ENCODE data around the gene GNG12. TPM values are rescaled to one million over a fixed set of nuclear protein-coding genes. Genes with fewer than 3 reads are reported as not detected.

Gene GNG12
- polyA plus RNA-seq, 3 donors: 0.03 TPM; not detected in 2

DNA sequence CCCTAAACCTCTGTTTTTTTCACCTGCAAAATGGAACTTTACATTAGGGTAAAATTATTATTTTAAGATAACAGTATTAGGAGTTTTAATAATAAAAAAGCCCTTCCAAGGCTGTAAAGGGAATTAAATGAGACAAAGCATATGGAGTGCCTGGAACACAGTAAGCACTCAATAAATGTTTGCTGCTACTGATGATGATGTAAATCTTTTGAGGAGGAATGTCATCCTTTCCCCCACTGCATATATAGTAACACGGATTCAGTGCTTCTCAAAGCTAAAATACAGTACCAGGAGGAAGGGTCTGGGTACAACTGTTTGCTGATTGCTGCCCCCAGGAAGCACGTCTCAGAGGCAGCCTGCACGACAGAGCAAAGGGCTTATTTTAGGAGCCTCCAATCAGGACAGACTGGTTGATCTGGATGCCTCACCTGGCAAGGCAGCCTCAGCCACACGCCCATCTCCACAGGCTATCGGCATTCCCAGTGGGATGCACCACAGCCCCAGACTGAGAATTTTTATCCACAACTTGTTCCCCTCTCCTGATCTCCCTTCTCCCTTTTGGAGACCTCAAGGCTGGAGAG, 83.9 kb downstream of the GNG12 start:
- no peak for DNase-seq
- TF ChIP-seq, protein P1, sequence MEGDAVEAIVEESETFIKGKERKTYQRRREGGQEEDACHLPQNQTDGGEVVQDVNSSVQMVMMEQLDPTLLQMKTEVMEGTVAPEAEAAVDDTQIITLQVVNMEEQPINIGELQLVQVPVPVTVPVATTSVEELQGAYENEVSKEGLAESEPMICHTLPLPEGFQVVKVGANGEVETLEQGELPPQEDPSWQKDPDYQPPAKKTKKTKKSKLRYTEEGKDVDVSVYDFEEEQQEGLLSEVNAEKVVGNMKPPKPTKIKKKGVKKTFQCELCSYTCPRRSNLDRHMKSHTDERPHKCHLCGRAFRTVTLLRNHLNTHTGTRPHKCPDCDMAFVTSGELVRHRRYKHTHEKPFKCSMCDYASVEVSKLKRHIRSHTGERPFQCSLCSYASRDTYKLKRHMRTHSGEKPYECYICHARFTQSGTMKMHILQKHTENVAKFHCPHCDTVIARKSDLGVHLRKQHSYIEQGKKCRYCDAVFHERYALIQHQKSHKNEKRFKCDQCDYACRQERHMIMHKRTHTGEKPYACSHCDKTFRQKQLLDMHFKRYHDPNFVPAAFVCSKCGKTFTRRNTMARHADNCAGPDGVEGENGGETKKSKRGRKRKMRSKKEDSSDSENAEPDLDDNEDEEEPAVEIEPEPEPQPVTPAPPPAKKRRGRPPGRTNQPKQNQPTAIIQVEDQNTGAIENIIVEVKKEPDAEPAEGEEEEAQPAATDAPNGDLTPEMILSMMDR (IDR thresholded peaks at IDR 0.05): no peak
- no peaks in the 10 kb centered on the region for H3K9me3 ChIP-seq (replicated peaks in 1 of 2; ENCODE audit: control insufficient read depth in 1 of 2, insufficient read depth in 1 of 2, low read length in 2 of 2)
- H3K79me2 ChIP-seq (ENCODE audit: insufficient read depth, low read length): no peaks in the 10 kb centered on the region
- Mint-ChIP-seq H3K27me3 (ENCODE audit: low read depth in 3 of 3) (peaks cover 1 to 9% (median 2%) of the 10 kb centered on the region in 3 donors), H3K4me1 (peaks cover 22% of the 10 kb centered on the region), H3K36me3 (no peaks in the 10 kb centered on the region), H3K9me3 (peaks cover 0 to 1% (median 0%) of the 10 kb centered on the region in 7 donors), H3K27ac (no peak overlapping the region), H3K4me3 (no peak overlapping the region)
- H2AFZ ChIP-seq (ENCODE audit: insufficient read depth, low read depth, low read length, poor library complexity, severe bottlenecking): no peak overlapping the region
- H4K20me1 ChIP-seq (ENCODE audit: insufficient read depth, low read length): no peaks in the 10 kb centered on the region
- H3K4me1 ChIP-seq (ENCODE audit: control insufficient read depth in 1 of 2, insufficient read depth in 2 of 2, low read length in 2 of 2): peaks cover 0 to 4% of the 10 kb centered on the region in 2 donors
- no peaks in the 10 kb centered on the region for H3K27me3 ChIP-seq (ENCODE audit: control insufficient read depth in 2 of 2, insufficient read depth in 2 of 2, low read length in 2 of 2)
- H3K27ac ChIP-seq (ENCODE audit: low read depth in 1 of 2, low read length in 2 of 2): no peak overlapping the region
- intact Hi-C loops (cut with micrococcal nuclease): no loop called here
- no peak overlapping the region for H3K4me3 ChIP-seq (replicated peaks in 1 of 3; ENCODE audit: low read depth in 2 of 3, low read length in 3 of 3)
- no peaks in the 10 kb centered on the region for H3K36me3 ChIP-seq (replicated peaks in 1 of 2; ENCODE audit: control insufficient read depth in 1 of 2, insufficient read depth in 2 of 2, low read length in 2 of 2)
- no peak overlapping the region for H3K4me2 ChIP-seq (replicated peaks; ENCODE audit: extremely low read depth, low read length, poor library complexity, severe bottlenecking)
- H3K9ac ChIP-seq (ENCODE audit: insufficient read depth, low read length, poor library complexity, severe bottlenecking): no peak overlapping the region
- WGBS (ENCODE audit: insufficient coverage): 86% methylated on average over 4 of the region's 5 CpGs

DNA sequence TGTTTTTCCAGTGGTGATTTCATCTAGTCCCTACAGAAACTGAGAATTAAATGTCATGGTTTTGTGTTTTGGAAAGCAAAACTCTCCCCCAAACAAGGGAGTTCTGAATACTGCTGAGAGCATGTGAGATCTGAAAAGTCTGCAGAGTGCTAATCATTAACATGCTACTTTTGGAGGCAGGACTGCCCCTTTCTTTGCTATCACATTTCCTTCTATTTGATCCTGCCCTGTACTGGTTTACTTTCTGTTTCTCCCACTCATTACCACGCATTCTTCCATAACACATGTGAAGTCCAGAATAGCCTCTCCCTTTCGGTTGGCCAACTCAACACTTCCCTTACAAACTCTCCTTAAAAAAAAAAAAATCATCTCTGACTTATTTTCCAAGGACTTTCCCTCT, 84.6 kb downstream of the GNG12 start:
- Histone ChIP-seq H3K9me3 (replicated peaks in 1 of 2; ENCODE audit: control insufficient read depth in 1 of 2, insufficient read depth in 1 of 2, low read length in 2 of 2) (no peaks in the 10 kb centered on the region), H3K4me1 (ENCODE audit: control insufficient read depth in 1 of 2, insufficient read depth in 2 of 2, low read length in 2 of 2) (no peaks in the 10 kb centered on the region), H3K27me3 (ENCODE audit: control insufficient read depth in 2 of 2, insufficient read depth in 2 of 2, low read length in 2 of 2) (no peaks in the 10 kb centered on the region), H3K79me2 (ENCODE audit: insufficient read depth, low read length) (no peaks in the 10 kb centered on the region), H3K4me2 (replicated peaks; ENCODE audit: extremely low read depth, low read length, poor library complexity, severe bottlenecking) (no peak overlapping the region), H3K9ac (ENCODE audit: insufficient read depth, low read length, poor library complexity, severe bottlenecking) (no peak overlapping the region), H3K4me3 (replicated peaks in 1 of 3; ENCODE audit: low read depth in 2 of 3, low read length in 3 of 3) (no peak overlapping the region), H3K27ac (ENCODE audit: low read depth in 1 of 2, low read length in 2 of 2) (no peak overlapping the region), H2AFZ (ENCODE audit: insufficient read depth, low read depth, low read length, poor library complexity, severe bottlenecking) (peak overlapping the region; percentile 17), H4K20me1 (ENCODE audit: insufficient read depth, low read length) (no peaks in the 10 kb centered on the region), H3K36me3 (replicated peaks in 1 of 2; ENCODE audit: control insufficient read depth in 1 of 2, insufficient read depth in 2 of 2, low read length in 2 of 2) (no peaks in the 10 kb centered on the region)
- no peaks in the 10 kb centered on the region for H3K9me3 Mint-ChIP-seq
- H3K36me3 Mint-ChIP-seq: no peaks in the 10 kb centered on the region
- peak overlapping the region in 1 of 7 donors; percentile 13 for H3K27ac Mint-ChIP-seq
- WGBS (ENCODE audit: insufficient coverage): 17% methylated on average over 1 of the region's 2 CpGs
- no peak for DNase-seq
- TF ChIP-seq, protein P1 (IDR thresholded peaks at IDR 0.05): no peak
- peaks cover 16% of the 10 kb centered on the region for H3K4me1 Mint-ChIP-seq
- intact Hi-C loops (cut with micrococcal nuclease): no loop called here
- H3K4me3 Mint-ChIP-seq: peak overlapping the region in 1 of 2 donors; percentile 32
- peaks cover 1 to 9% (median 3%) of the 10 kb centered on the region in 3 donors for H3K27me3 Mint-ChIP-seq (ENCODE audit: low read depth in 3 of 3)

Data from CD14-positive monocyte (primary cell).